HG02943 (cell line): Measurements from ENCODE around the gene ACTL6B.

ENCODE experiments used
- ATAC-seq: cut with Tn5 transposase; IDR thresholded peaks from one replicate; pipeline ENCODE4 v1.9.1; 2021; ENCODE audit warnings: mild to moderate bottlenecking, low read depth, moderate library complexity; ENCODE audit not compliant: unreplicated experiment

Gene ACTL6B

DNA sequence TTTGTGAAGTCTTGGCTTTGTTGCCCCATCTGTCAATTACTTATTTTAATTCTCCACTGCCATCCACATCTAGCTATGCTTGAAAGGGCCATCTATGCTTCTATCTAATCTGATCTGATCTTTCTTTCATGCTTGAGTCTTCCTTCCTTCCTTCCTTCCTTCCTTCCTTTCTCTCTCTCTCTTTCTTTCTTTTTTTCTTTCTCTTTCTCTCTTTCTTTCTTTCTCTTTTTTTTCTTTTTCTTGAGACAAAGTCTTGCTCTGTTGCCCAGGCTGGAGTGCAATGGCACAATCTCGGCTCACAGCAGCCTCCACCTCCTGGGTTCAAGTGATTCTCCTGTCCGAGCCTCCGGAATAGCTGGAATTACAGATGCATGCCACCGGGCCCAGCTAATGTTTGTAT lies 26.2 kb downstream of the ACTL6B start:
- no peak for ATAC-seq

DNA sequence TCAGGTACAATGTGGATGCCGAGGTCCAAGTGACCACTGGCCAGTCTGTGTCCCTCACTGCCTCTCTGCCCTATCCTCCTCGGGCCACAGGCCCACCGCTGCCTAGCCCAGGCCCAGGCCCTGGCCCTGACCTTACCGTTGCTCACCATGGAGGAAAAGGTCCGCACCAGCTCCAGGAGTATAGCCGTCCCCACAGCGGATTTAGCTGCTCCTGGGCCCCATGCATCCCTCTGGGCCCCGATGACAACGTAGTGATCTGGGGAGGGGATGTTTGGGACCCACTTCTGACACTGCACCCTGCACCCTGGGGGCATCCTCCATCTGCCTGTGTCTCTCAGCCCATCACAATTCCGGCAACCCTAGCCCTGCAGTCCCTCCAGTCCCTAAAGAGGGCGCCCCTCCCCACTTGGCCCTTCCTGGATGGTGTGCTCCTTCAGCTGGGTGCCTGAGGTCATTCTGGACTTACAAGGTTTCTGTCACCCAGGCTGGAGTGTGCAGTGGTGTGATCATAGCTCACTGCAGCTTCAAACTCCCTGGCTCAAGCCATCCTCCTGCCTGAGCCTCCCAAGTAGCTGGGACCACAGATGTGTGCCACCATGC lies 27.0 kb downstream of the ACTL6B start:
- ATAC-seq: no peak

DNA sequence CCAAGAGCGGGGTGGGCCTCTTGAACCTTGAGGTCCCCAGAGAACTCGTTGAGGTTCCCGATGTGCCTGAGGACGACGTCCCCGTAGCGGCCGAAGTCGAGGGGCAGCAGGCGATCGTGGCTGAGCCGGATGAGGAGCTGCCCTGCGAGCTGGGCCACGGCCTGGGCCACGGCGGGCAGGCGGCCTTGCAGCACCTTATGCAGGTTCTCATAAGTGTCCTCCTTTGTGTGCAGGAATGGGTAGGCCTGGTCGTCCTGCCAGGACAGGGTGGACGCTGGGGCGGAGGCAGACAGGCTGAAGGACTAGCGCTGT lies 29.1 kb downstream of the ACTL6B start:
- ATAC-seq: no peak

DNA sequence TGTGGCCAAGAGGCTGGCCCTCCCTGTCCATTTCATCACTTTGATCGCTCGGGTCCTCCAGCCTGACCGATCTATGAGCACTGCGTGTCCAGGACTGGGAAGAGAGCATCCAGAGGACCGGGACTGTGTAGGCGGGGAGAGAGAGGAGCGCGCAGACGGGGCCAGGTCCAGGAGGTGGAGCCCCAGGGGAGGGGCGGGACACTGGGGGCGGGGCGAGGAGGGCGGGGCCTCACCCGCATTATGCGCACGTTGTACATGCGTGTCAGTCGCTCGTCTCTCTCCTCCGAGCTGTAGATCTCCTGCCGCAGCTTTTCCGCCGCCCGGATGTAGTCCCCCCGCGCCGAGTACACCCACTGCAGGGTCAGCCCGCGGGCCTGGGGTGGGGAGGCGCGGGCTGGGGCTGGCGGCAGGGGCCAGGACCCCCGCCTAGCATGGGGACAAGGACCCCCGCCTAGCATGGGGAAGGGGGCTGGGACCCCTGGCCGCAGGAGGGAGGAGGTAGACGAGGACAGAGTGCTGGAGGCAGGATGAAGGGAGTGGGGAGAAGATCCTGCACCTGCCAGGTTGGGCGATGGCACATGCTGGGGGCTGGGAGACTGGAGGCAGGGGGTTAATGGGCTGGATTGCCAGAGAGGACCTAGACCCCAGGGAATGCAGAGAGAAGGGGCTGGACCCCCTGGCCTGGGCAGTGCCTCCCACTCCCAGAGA lies 29.6 kb downstream of the ACTL6B start:
- ATAC-seq: no peak

DNA sequence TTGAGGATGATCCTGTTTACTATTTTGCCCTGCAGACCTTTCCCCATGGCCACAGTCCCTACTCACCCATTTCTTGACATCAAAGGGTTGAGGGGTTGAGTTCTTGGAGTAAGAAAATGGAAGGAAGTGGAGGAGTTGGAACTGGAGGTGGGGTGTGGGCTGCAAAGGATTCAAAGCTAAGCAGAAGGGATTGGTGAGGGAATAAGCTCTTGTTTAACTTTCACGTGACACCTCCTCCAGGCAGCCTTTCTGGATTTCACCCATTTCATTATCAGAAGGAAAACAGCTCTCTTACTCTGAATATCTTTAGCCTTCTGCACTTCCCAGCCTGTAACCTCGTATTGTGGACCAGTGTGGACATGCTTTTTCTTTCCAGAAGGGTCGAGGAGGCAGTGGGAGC lies 30.2 kb downstream of the ACTL6B start:
- ATAC-seq: no peak

DNA sequence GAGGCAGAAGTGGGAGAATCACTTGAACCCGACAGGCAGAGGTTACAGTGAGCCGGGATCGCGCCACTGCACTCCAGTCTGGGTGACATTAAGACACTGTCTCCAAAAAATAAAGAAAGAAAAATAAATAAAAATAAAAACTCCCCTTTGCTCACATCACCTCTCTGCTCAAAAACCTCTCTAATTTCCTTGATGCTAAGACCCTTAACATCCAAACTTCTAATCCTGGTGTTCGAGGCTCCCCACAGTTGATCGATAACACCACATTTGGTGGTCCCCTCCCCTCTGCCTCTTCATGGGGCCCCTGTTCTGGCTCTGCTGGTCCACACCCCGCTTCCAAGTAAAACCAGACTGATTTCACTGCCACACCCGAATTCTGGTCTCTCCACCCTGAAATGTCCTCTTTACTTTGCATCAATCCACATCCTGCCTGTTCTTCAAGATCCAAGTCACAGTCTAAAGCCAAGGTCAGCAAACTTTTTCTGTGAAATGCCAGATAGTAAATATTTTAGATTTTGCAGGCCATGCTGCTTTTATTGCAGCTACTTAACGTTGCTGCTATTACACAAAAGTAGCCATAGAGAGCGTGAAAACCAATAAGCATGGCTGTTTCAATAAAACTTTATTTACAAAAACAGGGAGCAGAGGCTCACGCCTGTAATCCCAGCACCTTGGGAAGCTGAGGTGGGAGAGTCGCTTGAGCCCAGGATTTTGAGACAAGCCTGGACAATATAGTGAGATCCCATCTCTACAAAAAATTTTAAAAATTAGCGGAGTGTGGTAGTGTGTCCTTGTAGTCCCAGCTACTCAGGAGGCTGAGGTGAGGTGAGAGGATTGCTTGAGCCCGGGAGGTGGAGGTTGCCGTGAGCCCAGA lies 32.1 kb downstream of the ACTL6B start:
- ATAC-seq: no peak

DNA sequence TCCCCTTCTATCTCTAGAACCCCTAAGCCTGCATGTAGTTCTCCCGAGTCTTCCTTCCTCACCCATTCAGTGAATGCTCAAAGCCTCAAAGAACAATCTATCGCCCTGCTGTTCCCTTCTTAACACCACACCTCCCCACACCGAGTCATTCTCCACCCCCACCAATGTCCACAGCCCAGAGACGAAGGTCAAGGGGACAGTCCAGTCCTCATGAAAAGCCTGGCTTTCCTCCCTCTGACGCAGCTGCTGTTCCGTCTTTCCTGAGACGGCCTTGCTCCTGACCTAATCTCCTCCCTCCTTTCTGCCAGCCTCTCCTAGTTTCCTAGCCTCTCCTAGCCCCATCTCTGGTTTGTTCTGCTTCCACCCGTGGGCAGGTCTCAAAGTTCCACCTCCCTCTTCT lies 34.7 kb downstream of the ACTL6B start:
- no peak for ATAC-seq

DNA sequence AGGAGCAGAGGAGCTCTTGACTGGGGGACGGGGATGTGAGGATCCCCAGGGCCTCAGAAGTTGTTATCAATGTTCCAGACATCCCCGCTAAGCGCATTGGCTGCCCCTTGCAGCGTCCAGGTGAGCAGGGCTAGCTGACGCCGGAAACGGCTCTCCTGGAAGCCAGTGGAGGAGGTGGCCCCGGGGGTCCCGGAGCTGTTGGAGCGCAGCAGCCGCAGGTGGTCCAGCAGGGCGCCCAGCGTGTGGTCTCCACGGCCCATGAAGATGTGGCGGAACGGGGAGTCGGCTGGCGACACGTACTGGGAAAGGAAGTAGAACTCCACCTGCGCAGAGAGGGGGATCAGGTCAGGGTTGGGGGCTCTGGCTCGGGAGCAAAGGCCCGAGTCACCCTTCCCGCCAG lies 35.4 kb downstream of the ACTL6B start:
- ATAC-seq: no peak

DNA sequence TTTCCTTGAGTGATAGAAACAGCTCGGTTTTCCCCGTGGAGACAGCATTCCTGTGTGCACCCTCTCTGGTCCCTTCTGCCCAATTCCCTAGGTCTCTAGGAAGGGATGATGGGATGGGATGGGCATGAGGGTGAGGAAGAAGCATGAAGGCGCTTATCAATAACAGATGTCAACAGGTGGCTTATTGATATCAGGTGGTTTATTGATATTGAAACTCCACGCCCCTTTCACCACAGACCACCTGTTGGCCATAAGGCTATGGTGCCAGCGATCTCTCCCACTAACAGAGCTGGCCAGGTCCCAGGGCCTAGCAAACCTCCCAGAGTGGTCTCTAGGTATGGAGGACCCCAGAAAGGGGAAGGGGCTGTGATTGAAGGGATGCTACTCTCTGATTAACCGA lies 36.0 kb downstream of the ACTL6B start:
- ATAC-seq: no peak

DNA sequence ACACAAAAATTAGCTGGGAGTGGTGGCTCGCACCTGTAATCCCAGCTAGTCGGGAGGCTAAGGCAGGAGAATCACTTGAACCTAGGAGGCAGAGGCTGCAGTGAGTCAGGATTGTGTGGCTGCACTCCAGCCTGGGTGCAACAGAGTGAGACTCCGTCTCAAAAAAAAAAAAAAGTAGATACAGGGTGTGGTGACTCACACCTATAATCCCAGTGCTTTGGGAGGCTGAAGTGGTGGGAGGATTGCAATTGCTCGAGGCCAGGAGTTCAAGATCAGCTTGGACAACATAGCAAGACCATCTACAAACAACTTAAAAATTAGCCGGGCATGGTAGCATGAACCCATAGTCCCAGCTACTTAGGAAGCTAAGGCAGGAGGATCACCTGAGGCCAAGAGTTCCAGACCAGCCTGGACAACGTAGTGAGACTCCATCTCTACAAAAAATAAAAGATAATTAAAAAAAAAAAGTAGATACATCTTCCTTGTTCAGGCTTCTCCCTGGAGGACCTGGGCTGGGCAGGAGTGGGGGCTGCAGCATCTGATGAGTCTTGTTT lies 41.9 kb downstream of the ACTL6B start:
- ATAC-seq: no peak

DNA sequence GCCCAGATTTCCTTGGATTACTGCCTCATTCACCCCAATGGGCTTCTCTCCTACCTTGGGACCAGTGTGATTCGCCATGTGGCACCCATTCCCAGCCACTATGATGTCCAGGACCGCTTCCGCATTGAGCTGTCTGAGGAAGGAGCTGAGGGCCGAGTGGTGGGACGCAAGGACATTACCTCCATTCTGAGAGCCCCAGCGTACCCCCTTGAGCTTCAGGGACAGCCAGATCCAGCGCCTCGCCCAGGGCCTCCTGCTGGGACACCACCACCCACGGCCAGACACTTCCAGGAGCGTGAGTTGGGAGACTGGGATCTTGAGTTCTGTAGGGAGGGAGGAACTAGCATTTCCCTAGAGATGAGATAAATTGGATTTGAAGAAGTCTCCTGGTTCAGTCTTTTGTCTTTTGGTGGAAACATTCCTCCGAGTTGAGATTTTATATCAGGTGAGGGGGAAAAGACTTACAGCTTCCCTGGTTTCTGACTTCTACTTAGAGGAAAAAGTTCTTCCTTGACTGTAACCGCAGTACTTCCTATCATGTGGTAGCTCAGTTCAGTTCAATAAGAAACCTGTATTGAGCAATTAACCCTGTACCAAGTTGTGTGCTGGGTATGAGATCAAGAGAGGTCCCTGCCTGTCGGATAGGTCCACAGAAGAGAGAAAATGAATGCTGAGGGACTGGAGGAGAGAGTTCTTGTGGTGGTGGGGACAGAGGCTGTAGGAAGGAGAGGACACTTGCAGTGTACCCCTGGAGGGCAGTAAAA lies 42.7 kb downstream of the ACTL6B start:
- no peak for ATAC-seq

DNA sequence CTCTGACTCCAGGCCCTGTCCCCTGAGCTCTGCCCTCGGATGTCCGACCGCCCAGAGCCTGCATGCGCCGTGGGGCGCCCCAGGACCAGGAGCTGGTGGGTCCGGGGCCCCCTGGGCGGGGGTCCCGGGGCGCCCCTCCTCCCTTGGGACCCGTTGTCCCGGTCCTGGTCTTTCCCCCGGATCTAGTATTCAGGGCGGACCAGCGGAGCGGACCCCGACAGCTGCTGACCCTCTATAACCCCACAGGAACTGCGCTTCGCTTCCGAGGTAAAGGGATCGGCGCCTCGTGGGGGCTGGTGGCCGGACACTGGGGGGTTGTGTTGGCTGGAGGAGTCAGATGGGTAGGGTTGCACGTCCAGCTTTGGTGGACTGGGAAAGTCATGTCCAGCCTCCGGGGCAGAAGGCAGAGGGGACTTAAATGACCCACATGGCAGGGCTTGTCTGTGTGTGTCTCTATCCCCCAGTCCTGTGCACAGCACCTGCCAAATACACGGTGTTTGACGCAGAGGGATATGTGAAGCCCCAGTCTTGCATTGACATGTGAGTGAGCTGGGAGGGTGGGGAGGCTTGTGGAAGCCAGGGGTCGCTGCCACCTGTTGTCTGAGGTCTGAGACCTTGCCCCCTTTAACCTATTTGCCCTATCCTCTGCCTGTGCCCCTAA lies 43.4 kb downstream of the ACTL6B start:
- ATAC-seq: peak; percentile 3

DNA sequence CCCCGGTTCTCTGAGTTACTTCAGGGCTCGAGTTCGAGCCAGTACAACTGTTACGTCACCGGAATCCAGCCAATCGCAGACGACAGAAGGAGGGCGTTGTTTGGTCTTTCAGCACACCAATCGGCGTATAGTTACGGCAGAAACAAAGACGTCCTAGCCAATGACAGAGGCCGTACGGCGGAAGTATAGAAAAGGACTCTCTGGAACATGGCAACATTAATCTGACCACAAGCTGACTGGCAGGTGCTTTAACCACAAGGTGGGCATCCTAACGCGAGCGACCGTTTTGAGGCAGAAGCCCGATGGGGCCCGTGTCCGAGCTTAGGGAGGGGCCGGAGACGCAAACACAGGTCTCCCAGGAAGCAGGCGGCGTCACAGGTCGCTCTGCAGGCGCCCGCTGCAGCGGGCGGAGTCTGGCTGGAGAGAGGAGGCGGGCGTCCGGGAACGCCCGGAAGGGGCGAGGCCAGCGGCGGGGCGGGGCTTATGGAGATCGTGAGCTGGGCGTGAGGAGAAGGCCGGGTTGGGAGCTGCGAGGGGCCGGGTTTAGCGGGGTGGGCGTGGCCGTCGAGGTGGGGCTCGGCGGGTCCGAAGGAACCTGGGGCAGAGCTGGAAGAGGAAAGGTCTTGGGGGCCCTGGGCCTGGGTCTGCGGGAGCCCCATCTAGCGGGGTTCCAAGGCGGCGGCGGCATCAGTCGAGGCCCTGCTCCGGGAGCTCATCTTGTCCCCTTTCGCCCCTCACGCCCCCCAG lies 44.1 kb downstream of the ACTL6B start, which contains the start of gene MOSPD3:
TSS of gene MOSPD3 (plus strand) at position 558 of the 747 bp plus-strand sequence. CDS start 252 bp downstream, outside the sequence.
- peak; percentile 91 for ATAC-seq

DNA sequence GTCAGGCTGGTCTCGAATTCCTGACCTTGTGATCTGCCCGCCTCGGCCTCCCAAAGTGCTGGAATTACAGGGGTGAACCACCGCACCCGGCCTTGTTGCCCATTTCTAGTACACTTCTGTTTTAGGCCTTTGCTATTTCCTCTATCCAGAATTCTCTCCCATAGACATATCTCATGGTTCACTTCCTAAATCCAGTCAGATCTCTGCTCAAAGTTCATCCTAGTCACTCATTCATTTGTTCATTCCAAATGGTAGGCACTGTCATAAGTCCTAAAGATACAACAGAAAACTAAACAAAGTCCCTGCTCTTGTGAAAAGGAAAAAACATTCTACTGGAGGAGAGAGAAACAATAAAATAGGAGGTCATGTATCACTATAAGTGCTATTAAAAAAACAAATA lies 46.3 kb downstream of the ACTL6B start:
- no peak for ATAC-seq

DNA sequence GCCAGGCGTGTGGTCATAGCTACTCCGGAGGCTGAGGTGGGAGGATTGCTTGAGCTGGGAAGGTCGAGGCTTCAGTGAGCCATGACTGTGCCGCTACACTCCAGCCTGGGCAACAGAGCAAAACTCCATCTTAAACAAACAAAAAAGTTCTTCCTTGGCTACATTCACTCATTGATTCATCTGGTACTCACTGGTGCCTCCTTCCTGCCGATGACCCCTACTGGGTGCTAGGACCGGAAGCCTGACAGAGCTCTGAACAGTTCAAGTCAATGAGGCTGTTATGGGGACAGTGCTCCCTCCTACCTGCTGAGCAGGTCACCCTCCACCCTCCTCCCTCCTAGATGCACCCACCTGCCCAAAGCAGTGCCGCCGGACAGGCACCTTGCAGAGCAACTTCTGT lies 49.1 kb downstream of the ACTL6B start:
- ATAC-seq: no peak

DNA sequence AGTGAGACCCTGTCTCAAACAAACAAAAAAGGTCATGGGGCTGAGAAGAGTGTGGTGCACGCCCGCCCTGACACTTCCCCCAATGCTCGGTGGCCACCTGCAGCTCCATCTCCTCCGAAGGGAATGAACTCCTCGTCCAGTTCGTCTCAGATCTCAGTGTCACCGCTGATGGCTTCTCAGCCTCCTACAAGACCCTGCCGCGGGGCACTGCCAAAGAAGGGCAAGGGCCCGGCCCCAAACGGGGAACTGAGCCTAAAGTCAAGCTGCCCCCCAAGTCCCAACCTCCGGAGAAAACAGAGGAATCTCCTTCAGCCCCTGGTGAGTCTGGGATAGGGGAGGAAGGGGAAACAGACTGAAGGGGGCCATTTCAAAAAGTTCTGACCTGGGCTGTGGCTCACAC lies 49.9 kb downstream of the ACTL6B start:
- no peak for ATAC-seq

DNA sequence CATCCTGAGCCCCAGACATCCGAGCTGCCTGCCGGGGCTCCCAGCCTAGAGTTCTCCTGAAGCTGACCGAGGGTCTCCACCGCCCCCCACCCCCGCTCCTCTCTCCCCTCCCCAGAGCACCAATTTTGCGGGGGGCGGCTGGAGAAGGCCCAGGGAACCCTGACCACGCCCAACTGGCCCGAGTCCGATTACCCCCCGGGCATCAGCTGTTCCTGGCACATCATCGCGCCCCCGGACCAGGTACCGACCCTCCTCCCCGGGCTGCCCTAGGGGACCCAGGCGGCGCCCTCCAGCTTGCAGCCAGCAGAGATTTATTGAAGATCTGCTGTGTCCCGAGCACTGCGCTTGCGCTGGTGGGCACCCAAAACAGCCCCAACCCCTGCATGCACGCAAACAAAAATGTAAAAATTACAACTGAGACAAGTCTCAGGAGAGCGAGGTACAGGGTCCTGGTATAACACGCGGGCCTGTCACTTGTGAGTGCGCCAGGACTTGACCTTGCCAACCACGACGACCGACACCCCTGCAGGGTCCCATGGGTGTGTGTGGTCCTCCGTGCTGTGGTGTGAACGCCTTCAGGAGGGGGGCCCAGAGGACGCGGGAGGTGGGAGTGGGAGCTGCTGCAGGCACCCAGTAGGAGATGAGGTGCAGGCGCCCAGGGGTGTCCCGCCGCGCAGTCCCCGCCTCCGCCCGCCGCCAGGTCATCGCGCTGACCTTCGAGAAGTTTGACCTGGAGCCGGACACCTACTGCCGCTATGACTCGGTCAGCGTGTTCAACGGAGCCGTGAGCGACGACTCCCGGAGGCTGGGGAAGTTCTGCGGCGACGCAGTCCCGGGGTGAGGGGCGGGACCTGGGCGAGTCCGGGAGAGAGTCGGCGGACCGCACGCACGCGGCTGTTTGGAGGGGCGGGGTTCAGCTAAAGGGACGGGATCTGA lies 51.0 kb downstream of the ACTL6B start:
- no peak for ATAC-seq
